OCI-LY1 (cell line): ENCODE data around the gene KLF15.

Source experiments
- EZH2 ChIP-seq: fragments of 200-600 bp; sonication (generic), shearing (Covaris generic); IDR thresholded peaks from 2 replicates; pipeline ENCODE4 v1.8.0; 2017; ENCODE audit warnings: borderline replicate concordance, mixed run types, mild to moderate bottlenecking, antibody characterized with exemption, low read length, moderate library complexity, mixed read lengths
- TF ChIP-seq, protein P1 (sequence below): fragments of 200-600 bp; sonication (generic), shearing (Covaris generic); IDR thresholded peaks from 2 replicates; pipeline ENCODE4 v1.5.1; 2017; ENCODE audit warnings: mild to moderate bottlenecking, antibody characterized with exemption, low read length, moderate library complexity, mixed read lengths

DNA sequence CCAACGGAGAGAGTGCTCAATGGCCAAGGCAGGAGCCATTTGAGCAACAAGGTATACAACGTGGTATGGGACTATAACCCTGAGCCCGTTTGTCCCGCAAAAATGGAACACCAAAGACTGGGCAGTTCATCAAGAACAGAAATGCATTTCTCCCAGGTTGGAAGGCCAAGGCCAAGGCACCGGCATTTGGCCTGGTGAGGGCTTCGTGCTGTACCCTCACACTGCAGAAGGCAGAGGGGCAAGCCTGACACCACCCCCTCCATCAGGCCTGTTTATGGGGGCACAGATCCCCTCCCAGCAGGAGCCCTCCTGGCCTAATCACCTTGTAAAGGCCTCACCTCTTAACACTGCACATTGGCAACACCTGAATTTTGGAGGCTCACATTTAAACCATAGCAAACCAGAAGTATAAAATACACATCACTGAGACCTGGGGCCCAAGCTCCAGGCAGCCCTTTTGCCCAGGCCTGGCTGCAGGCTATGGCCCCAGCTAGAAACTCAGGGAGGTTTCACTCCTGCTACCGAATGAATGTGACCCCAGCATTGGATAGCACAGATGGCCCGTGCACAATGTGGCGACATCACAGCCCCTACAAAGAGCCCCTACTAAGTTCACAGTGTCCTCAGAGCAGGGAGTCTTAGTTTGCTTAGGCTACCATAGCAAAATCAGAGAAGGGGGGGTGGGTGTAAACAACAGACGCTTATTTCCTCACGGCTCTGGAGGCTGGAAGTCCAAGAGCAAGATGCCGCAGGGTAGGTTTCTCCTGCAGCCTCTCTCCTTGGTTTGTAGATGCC is 47.1 kb downstream of the KLF15 start:
- TF ChIP-seq, protein P1, sequence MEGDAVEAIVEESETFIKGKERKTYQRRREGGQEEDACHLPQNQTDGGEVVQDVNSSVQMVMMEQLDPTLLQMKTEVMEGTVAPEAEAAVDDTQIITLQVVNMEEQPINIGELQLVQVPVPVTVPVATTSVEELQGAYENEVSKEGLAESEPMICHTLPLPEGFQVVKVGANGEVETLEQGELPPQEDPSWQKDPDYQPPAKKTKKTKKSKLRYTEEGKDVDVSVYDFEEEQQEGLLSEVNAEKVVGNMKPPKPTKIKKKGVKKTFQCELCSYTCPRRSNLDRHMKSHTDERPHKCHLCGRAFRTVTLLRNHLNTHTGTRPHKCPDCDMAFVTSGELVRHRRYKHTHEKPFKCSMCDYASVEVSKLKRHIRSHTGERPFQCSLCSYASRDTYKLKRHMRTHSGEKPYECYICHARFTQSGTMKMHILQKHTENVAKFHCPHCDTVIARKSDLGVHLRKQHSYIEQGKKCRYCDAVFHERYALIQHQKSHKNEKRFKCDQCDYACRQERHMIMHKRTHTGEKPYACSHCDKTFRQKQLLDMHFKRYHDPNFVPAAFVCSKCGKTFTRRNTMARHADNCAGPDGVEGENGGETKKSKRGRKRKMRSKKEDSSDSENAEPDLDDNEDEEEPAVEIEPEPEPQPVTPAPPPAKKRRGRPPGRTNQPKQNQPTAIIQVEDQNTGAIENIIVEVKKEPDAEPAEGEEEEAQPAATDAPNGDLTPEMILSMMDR: no peak
- TF ChIP-seq EZH2: no peak
